Esophagus squamous epithelium (tissue), 5 donors: Measurements from ENCODE around the gene SLC4A7. TPM values are rescaled to one million over a fixed set of nuclear protein-coding genes. Genes with fewer than 3 reads are reported as not detected.
"Not testable (repeated sequence)": the region's sequence is repeated elsewhere in the genome, so short reads cannot be mapped to it uniquely, and the experiment has no call there.

Source experiments
- DNase-seq: peaks from one replicate; lab custom pipeline; 2025; lab: John Stamatoyannopoulos, UW
- H3K27ac ChIP-seq, 4 donors: fragments of 200-600 bp; sonication (generic); one replicate each; pipeline ENCODE4 v1.5.1; 2016 to 2019; ENCODE audit warnings: mild to moderate bottlenecking in 1 of 4
- H3K27me3 ChIP-seq, 4 donors: fragments of 200-600 bp; sonication (generic); 1 replicate in 3 of 4; 2 replicates in 1 of 4; pipeline versions ENCODE4 v1.5.1 to v1.6.0; 2017 to 2021; ENCODE audit warnings: antibody characterized with exemption in 1 of 4
- H3K36me3 ChIP-seq, 3 donors: fragments of 200-600 bp; sonication (generic); one replicate each; pipeline ENCODE4 v1.5.1; 2016 to 2019
- H3K4me1 ChIP-seq, 3 donors: fragments of 200-600 bp; sonication (generic); one replicate each; pipeline ENCODE4 v1.5.1; 2017 to 2019
- H3K4me3 ChIP-seq, 4 donors: fragments of 200-600 bp; sonication (generic); 1 replicate in 3 of 4; 2 replicates in 1 of 4; pipeline ENCODE4 v1.5.1; 2016 to 2019; ENCODE audit warnings: mild to moderate bottlenecking in 2 of 4, moderate library complexity in 1 of 4
- H3K9me3 ChIP-seq, 3 donors: fragments of 200-600 bp; sonication (generic); one replicate each; pipeline ENCODE4 v1.5.1; 2016 to 2019
- CTCF ChIP-seq, 6 experiments: fragments of 450-650 bp in 4 of 6; fragments of 200-600 bp in 2 of 6; sonication (generic) in 2 of 6; IDR thresholded peaks; one replicate each; pipeline ENCODE4 v1.5.1; 2016 to 2019; ENCODE audit warnings: antibody characterized with exemption in 6 of 6, mild to moderate bottlenecking in 4 of 6, moderate library complexity in 4 of 6
- POLR2A ChIP-seq, 4 donors: fragments of 450-650 bp; IDR thresholded peaks; one replicate each; pipeline ENCODE4 v1.6.1; 2017; ENCODE audit warnings: antibody characterized with exemption in 4 of 4, mild to moderate bottlenecking in 4 of 4, moderate library complexity in 3 of 4
- WGBS, 2 donors: methylation state at CpG; one replicate each; pipeline ENCODE4 v1.1.5; 2018; 5-methylcytosine and 5-hydroxymethylcytosine counted together
- intact Hi-C: fragments of 100-400 bp; cut with DNase I; formaldehyde crosslinking; loops from one replicate; pipeline ENCODE4 v1.15.0; 2022
- total RNA-seq, 4 donors: library from RNA; depleted of rRNA; stranded (reverse); fragments of >200 nt; gene quantifications; one replicate each; pipeline ENCODE4 v1.1.0, GENCODE V29; 2016
- donor health status: DM: yes; HTN: yes; CAD: no.

The SLC4A7 gene
- total RNA-seq, 4 donors from 2014 or later: 17.2 to 50.4 (median 30.5) TPM

GRCh38 chr3:27454461-27454860 is 29.7 kb downstream of the SLC4A7 start:
- Histone ChIP-seq H3K36me3 (no peaks in the 10 kb centered on the region), H3K9me3 (no peaks in the 10 kb centered on the region), H3K4me3 (no peak overlapping the region), H3K27ac (no peak overlapping the region), H3K27me3 (no peaks in the 10 kb centered on the region), H3K4me1 (peaks cover 0 to 10% (median 3%) of the 10 kb centered on the region in 3 donors)
- DNase-seq: no peak
- intact Hi-C loops: no loop called here
- 67 to 78% methylated on average over 3 of the region's 3 CpGs for WGBS, 2 donors
- TF ChIP-seq POLR2A (IDR thresholded peaks at IDR 0.05) (no peak), CTCF (IDR thresholded peaks at IDR 0.05) (no peak)

GRCh38 chr3:27452368-27453090 is 31.7 kb downstream of the SLC4A7 start:
- no peaks in the 10 kb centered on the region for H3K27me3 ChIP-seq
- TF ChIP-seq POLR2A (IDR thresholded peaks at IDR 0.05) (no peak), CTCF (IDR thresholded peaks at IDR 0.05) (no peak)
- H3K9me3 ChIP-seq: no peaks in the 10 kb centered on the region
- intact Hi-C loops: no loop called here
- H3K36me3 ChIP-seq: peaks cover 0 to 10% (median 0%) of the 10 kb centered on the region in 3 donors
- H3K4me1 ChIP-seq: peaks cover 0 to 10% (median 3%) of the 10 kb centered on the region in 3 donors
- no peak overlapping the region for H3K27ac ChIP-seq
- no peak for DNase-seq
- WGBS, 2 donors: 88 to 100% methylated on average over 1 of the region's 1 CpG
- no peak overlapping the region for H3K4me3 ChIP-seq

GRCh38 chr3:27451842-27452241 is 32.3 kb downstream of the SLC4A7 start:
- TF ChIP-seq POLR2A (IDR thresholded peaks at IDR 0.05) (no peak), CTCF (IDR thresholded peaks at IDR 0.05) (no peak)
- H3K4me3 ChIP-seq: no peak overlapping the region
- no peaks in the 10 kb centered on the region for H3K27me3 ChIP-seq
- H3K36me3 ChIP-seq: peaks cover 0 to 10% (median 0%) of the 10 kb centered on the region in 3 donors
- peaks cover 0 to 10% (median 3%) of the 10 kb centered on the region in 3 donors for H3K4me1 ChIP-seq
- H3K27ac ChIP-seq: no peak overlapping the region
- intact Hi-C loops: no loop called here
- DNase-seq: no peak
- H3K9me3 ChIP-seq: no peaks in the 10 kb centered on the region

GRCh38 chr3:27451251-27451650 is 32.9 kb downstream of the SLC4A7 start:
- intact Hi-C loops: no loop called here
- no peaks in the 10 kb centered on the region for H3K9me3 ChIP-seq
- H3K4me3 ChIP-seq: no peak overlapping the region
- H3K27me3 ChIP-seq: no peaks in the 10 kb centered on the region
- H3K27ac ChIP-seq: no peak overlapping the region
- no peak for DNase-seq
- TF ChIP-seq POLR2A (IDR thresholded peaks at IDR 0.05) (no peak), CTCF (IDR thresholded peaks at IDR 0.05) (no peak)
- H3K4me1 ChIP-seq: peaks cover 0 to 10% (median 3%) of the 10 kb centered on the region in 3 donors
- peaks cover 0 to 13% (median 0%) of the 10 kb centered on the region in 3 donors for H3K36me3 ChIP-seq

GRCh38 chr3:27449530-27450150 is 34.5 kb downstream of the SLC4A7 start:
- DNase-seq: no peak
- H3K27ac ChIP-seq: no peak overlapping the region
- H3K27me3 ChIP-seq: no peaks in the 10 kb centered on the region
- intact Hi-C loops: no loop called here
- WGBS, 2 donors: 80 to 90% methylated on average over 2 of the region's 2 CpGs
- H3K36me3 ChIP-seq: peaks cover 0 to 22% (median 0%) of the 10 kb centered on the region in 3 donors
- H3K4me1 ChIP-seq: peaks cover 0 to 5% (median 0%) of the 10 kb centered on the region in 3 donors
- no peaks in the 10 kb centered on the region for H3K9me3 ChIP-seq
- no peak overlapping the region for H3K4me3 ChIP-seq
- no peak for TF ChIP-seq CTCF (IDR thresholded peaks at IDR 0.05)

- intact Hi-C loops, H3K27ac ChIP-seq, H3K4me1 ChIP-seq, DNase-seq, H3K4me3 ChIP-seq, H3K9me3 ChIP-seq, H3K27me3 ChIP-seq: not testable (repeated sequence)
- H3K36me3 ChIP-seq: peaks cover 0 to 62% (median 0%) of the 10 kb centered on the region in 3 donors
- 89 to 95% methylated on average over 6 to 12 of the region's 13 CpGs for WGBS, 2 donors
Observed at GRCh38 chr3:27442995-27443394, 41.2 kb downstream of the SLC4A7 start.

GRCh38 chr3:27438352-27438751 is 45.8 kb downstream of the SLC4A7 start:
- H3K9me3 ChIP-seq, H3K4me1 ChIP-seq, H3K4me3 ChIP-seq, H3K27ac ChIP-seq, DNase-seq, intact Hi-C loops, H3K27me3 ChIP-seq: not testable (repeated sequence)
- WGBS, 2 donors: 93 to 98% methylated on average over 4 of the region's 4 CpGs
- H3K36me3 ChIP-seq: peaks cover 3 to 85% (median 4%) of the 10 kb centered on the region in 3 donors
